ENCODE results near the gene SORCS2.

Gene SORCS2

GRCh38 chr4:7356667-7357310, 164.5 kb downstream of the SORCS2 start:
- no peak for DNase-seq (ENCODE audit: low spot score)

- no peak for DNase-seq (ENCODE audit: low spot score)
Measured at GRCh38 chr4:7357323-7357722, 165.0 kb downstream of the SORCS2 start.

GRCh38 chr4:7358100-7358735, 165.9 kb downstream of the SORCS2 start:
- DNase-seq (ENCODE audit: low spot score), result no peak

DNA sequence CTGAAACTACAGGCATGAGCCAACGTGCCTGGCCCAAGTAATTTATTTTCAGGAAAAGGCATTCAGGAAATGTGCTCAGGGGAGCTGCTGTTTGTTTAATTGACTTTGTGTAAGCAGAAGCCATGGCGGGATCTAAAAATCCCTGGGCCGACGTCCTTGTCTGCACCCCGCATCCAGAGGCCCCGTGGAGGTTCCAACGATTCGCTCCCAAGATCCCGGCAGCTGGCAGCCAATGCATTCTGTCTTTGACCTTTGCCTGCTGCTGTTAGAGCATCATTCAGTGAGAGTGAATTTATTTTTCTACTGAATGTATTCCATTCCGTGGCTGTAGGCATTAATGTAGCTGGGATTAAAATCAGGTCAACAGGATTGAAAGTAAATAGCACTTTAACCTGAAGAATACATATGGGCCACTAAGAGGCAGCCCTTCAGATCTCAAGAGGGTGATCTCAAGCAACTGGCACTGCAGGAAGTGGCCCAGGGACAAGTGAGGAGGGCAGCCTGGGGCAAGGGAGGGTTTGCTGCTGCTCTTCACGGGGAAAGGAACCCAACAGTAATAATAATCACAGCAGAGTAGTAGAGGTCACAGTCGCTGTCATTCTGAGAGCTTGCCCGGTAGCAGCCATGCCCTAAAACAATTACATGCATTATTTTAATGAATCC, 167.2 kb downstream of the SORCS2 start:
- DNase-seq (ENCODE audit: low spot score), result no peak

GRCh38 chr4:7360806-7361205, 168.5 kb downstream of the SORCS2 start:
- no peak for DNase-seq (ENCODE audit: low spot score)

DNA sequence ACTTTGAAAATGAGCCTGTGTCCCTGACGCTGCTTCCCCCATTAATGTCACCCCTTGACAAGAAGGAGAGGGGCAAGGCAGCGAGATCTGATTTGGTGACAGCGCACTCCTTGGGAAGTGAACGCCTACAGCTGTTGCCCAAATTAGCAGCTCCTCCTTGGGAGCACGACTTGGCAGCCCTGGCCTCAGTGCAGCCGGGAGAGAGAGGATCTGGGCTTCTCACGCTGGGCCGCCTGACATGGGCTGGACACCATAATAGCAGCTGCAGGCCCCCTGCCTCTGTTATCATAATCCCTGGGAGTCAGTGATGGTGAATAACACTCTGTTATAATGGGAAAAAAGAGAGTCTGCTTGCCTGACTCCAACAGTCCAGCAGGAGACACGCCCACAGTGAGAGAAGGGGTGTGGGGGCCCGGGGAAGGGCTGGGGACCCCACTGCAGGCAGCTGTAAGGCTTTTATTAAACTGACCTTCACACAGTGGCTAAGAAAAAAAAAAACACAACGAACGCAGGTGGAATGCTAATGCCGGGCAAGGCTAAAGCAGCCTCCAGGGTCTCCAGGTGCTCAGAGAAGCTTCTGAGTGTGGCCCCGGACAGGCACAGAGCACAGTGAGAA, 169.1 kb downstream of the SORCS2 start:
- DNase-seq (ENCODE audit: low spot score), result no peak

- DNase-seq (ENCODE audit: low spot score), result no peak
Measured at GRCh38 chr4:7362341-7362740, 170.0 kb downstream of the SORCS2 start.

DNA sequence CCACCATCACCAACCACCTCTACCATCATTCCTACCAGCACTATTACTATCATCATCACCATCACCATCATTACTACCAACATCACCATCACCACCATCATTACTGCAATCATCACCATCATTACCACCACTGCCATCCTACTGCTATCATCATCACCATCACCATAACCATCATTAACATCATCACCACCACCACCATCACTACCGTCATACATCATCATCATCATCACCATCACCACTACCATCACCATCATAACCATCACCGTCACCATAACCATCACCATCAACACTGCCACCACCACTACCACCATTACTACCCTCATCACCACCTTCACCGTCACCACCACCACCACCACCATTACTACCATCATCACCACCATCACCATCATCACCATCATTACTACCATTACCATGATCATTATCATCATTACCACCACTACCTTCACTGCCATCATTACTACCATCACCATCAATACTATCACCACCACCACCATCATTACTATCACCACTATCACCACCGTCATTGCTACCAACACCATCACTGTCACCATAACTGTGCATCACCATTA, 170.6 kb downstream of the SORCS2 start:
- DNase-seq (ENCODE audit: low spot score), result no peak

DNA sequence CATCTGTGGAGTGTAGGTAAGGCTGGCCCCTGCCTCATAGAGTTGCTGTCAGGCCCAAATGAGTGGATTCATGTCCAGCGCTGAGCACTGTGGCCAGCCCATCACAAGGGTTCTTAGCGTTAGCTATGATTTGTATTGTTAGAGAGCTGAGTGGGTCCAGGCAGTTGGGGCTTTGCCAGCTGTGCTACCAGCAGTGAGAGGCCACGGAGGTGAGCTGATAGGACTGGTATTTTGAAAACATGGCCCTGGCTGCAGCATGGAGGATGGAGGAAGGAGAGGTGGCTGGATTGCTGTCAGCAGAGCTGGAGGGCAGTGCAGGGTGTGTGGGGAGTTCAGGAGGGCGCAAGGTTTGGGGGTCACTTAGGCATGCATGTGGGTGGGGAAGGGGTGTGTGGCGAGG, 172.6 kb downstream of the SORCS2 start:
- DNase-seq (ENCODE audit: low spot score), result no peak

GRCh38 chr4:7365462-7366179, 173.3 kb downstream of the SORCS2 start:
- DNase-seq (ENCODE audit: low spot score), result no peak

DNA sequence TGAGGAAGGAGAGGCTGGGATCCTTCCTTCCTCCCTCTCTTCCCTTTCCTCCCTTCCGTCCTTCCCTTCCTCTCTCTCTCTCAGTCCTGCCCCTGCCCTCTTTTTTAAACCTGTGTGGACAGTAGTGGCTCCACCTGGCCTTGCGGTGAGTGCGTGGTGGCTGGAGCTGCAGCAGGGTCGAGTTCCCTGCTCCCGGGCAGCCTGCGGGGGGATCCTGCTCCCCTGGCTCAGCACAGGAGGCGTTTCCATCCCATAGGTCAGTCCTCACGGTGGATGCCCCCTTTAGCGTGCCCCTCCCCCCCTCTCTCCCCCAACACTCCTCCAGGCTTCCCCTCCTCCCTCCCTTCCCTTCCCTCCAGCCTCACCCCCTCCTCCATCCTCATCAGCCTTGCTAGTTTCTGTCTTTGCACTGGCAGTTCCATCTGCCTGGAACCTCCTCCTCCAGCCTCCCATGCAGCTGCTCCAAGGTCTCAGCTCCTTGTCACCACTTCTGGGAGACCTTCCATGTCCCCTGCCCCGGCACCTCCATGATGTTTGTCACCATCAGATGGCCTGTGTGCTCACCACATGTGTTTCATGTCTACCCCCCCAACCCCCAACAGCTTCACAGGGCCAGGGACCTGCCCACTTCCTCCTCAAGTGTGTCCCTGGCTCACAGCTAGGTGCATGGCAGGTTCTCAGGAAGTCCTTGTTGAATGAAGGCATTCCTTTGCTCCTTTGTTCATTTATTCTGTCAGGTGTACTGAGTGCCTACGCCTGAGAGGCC, 174.0 kb downstream of the SORCS2 start:
- DNase-seq (ENCODE audit: low spot score), result no peak

- no peak for DNase-seq (ENCODE audit: low spot score)
Measured at GRCh38 chr4:7366954-7367353, 174.6 kb downstream of the SORCS2 start.

DNA sequence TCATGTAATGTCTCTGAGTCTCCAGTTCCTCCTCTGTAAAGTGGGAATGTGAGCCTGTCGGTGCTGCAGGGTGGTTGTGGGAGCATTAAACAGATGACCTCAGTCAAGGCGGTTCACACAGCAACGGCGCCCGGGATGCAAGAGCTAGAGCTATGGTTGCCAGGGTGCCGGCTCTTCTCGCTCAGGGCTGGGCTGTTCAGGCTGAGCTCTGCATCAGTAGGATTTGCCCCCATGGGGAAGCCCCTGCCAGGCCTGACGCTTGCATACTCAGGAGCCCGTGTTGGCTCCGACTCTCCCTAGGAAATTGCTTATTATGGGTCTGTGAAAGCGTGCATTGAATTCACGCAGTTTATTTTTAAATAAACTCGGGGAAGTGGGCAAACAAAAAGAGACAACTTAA, 175.1 kb downstream of the SORCS2 start:
- DNase-seq (ENCODE audit: low spot score), result no peak

- DNase-seq (ENCODE audit: low spot score), result no peak
Measured at GRCh38 chr4:7367864-7368277, 175.5 kb downstream of the SORCS2 start.

- no peak for DNase-seq (ENCODE audit: low spot score)
Measured at GRCh38 chr4:7368296-7368695, 176.0 kb downstream of the SORCS2 start.

- DNase-seq (ENCODE audit: low spot score), result no peak
Measured at GRCh38 chr4:7369511-7369910, 177.2 kb downstream of the SORCS2 start.

- DNase-seq (ENCODE audit: low spot score), result no peak
Measured at GRCh38 chr4:7370038-7370437, 177.7 kb downstream of the SORCS2 start.

DNA sequence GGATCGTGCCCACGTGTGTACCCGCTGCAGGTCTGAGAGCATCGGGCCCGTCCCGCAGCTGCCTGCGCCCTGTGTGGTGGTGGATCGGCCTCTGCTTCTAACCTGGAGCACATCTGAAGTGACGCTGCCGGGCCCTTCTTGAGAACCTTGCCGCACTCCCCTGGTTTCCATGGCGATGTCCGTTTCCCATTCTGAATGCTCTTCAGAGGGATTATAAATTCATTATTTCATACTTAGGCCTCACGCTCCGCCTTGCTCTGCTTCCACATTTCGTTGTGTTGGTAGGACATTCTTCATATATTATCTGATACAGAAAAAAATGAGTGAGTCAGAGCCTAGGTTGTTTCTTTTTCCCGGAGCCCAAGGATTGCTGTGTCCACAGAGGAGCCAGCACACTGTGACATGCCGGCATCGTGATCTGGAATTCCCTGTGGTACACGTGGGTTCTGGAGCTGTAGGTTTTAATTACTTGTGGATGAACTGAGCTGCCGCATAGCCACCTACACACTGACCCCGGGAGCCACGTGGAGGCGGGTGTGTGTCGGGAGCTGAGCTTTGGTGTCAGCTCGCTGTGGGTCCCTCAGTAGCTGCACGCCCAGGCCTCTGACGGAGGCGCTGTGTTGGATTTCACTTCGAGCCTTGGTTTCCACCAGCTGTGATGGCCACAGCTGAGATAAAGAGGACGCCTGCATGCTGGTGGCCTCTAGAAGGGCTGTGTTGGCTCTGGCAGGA, 179.0 kb downstream of the SORCS2 start:
- DNase-seq (ENCODE audit: low spot score), result no peak

DNA sequence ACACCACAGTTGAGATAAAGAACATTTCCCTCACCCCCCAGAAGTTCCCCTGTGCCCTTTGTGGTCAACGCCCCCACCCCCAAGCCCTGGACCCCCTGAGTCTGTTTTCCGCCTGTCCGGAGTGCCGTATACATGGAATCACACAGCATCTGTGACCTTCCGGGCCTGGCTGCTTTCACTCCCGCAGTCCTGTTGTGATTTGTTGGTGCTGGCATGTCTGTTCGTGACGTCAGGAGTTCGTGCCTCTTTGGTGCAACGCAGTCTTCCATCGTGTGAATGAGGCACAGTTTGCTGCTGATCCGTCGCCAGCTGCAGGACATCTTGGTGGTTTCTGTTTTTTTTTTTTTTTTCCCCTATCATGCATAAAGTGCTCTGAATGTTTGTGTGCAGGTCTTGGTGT, 180.3 kb downstream of the SORCS2 start:
- DNase-seq (ENCODE audit: low spot score), result no peak

- no peak for DNase-seq (ENCODE audit: low spot score)
Measured at GRCh38 chr4:7374571-7374970, 182.2 kb downstream of the SORCS2 start.

DNA sequence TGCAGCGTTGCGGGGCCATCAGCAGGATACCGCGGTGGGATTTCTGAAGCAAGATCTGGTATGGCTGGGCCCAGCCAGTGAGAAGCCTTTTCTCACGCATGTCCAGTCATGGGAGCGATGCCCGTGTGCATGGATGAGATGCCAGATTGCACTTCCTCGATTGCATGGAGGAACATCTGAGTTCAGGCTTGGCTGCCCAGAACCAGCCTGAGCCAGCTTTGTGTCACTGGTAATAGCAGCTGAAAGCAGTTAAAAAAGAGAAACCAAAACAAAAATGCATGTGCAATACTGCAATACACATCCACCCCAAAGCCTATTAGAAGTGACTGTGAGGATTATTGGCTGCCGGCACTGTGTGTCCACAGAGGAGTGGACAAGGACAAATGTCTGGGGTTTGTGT, 183.1 kb downstream of the SORCS2 start:
- no peak for DNase-seq (ENCODE audit: low spot score)
